ENCODE results near the gene RPGRIP1L.

Gene RPGRIP1L

GRCh38 chr16:53643474-53643873 lies 60.2 kb downstream of the RPGRIP1L start:
- no peak for DNase-seq

GRCh38 chr16:53642094-53642493 lies 61.6 kb downstream of the RPGRIP1L start:
- DNase-seq, result no peak

- DNase-seq, result no peak
These were observed 66.7 kb downstream of the RPGRIP1L start for GRCh38 chr16:53636978-53637377.

GRCh38 chr16:53632526-53632925 lies 71.1 kb downstream of the RPGRIP1L start:
- DNase-seq, result no peak

- DNase-seq, result no peak
These were observed 72.2 kb downstream of the RPGRIP1L start for GRCh38 chr16:53631236-53632025.

GRCh38 chr16:53629607-53630312 lies 73.9 kb downstream of the RPGRIP1L start:
- no peak for DNase-seq

- DNase-seq, result no peak
These were observed 74.5 kb downstream of the RPGRIP1L start for GRCh38 chr16:53629151-53629550.

GRCh38 chr16:53626811-53627210 lies 76.8 kb downstream of the RPGRIP1L start:
- DNase-seq, result no peak

GRCh38 chr16:53626161-53626560 lies 77.5 kb downstream of the RPGRIP1L start:
- no peak for DNase-seq

- DNase-seq, result no peak
These were observed 78.4 kb downstream of the RPGRIP1L start for GRCh38 chr16:53625221-53625620.

GRCh38 chr16:53622315-53622714 lies 81.3 kb downstream of the RPGRIP1L start:
- no peak for DNase-seq

GRCh38 chr16:53620476-53620875 lies 83.2 kb downstream of the RPGRIP1L start:
- no peak for DNase-seq

GRCh38 chr16:53619235-53619634 lies 84.4 kb downstream of the RPGRIP1L start:
- DNase-seq, result no peak

GRCh38 chr16:53614346-53614745 lies 89.3 kb downstream of the RPGRIP1L start:
- DNase-seq, result no peak

- DNase-seq, result no peak
These were observed 91.7 kb downstream of the RPGRIP1L start for GRCh38 chr16:53612003-53612402.

GRCh38 chr16:53611179-53611696 lies 92.4 kb downstream of the RPGRIP1L start:
- DNase-seq, result no peak

- DNase-seq, result no peak
These were observed 94.1 kb downstream of the RPGRIP1L start for GRCh38 chr16:53609536-53609935.

- DNase-seq, result no peak
These were observed 95.6 kb downstream of the RPGRIP1L start for GRCh38 chr16:53608094-53608493.

GRCh38 chr16:53605831-53606400 lies 97.7 kb downstream of the RPGRIP1L start:
- no peak for DNase-seq

- no peak for DNase-seq
These were observed 98.3 kb downstream of the RPGRIP1L start for GRCh38 chr16:53605356-53605755.

- DNase-seq, result no peak
These were observed 101.7 kb downstream of the RPGRIP1L start for GRCh38 chr16:53601961-53602360.

GRCh38 chr16:53600616-53601015 lies 103.0 kb downstream of the RPGRIP1L start:
- no peak for DNase-seq

GRCh38 chr16:53600126-53600525 lies 103.5 kb downstream of the RPGRIP1L start:
- DNase-seq, result no peak

- DNase-seq, result no peak
These were observed 104.1 kb downstream of the RPGRIP1L start for GRCh38 chr16:53599548-53599947.

Measured in activated CD4-positive, alpha-beta T cell treated with anti-CD3 and anti-CD28 coated beads for 1 hour (primary cell).